Cardiac muscle cell (in vitro differentiated cells and primary cell): ENCODE data around the gene AKIP1. TPM values are rescaled to one million over a fixed set of nuclear protein-coding genes. Genes with fewer than 3 reads are reported as not detected.
"Not testable (repeated sequence)": the region's sequence is repeated elsewhere in the genome, so short reads cannot be mapped to it uniquely, and the experiment has no call there.

Experiments
- DNase-seq, 2 donors: peaks; one replicate each; pipeline versions ENCODE4 v3.0.0 to v3.0.0-alpha.2; 2010 to 2017; ENCODE audit warnings: low read depth in 1 of 2, low spot score in 1 of 2
- H3K27ac ChIP-seq: fragments of 200-600 bp; sonication (generic); 2 replicates; pipeline ENCODE4 v1.5.1; 2016
- H3K27me3 ChIP-seq: fragments of 200-600 bp; sonication (generic); 2 replicates; pipeline ENCODE4 v1.6.0; 2016; ENCODE audit warnings: control low read depth
- H3K36me3 ChIP-seq: fragments of 200-600 bp; sonication (generic); 2 replicates; pipeline ENCODE4 v1.5.1; 2016; ENCODE audit warnings: control low read depth
- H3K4me1 ChIP-seq: fragments of 200-600 bp; sonication (generic); 2 replicates; pipeline ENCODE4 v1.8.1; 2017; ENCODE audit warnings: low read depth, mild to moderate bottlenecking, mixed run types
- H3K4me3 ChIP-seq: fragments of 200-600 bp; sonication (generic); 2 replicates; pipeline ENCODE4 v1.5.1; 2016; ENCODE audit warnings: mild to moderate bottlenecking
- H3K9me3 ChIP-seq: fragments of 200-600 bp; sonication (generic); 2 replicates; pipeline ENCODE4 v1.5.1; 2017; ENCODE audit warnings: low read depth, mild to moderate bottlenecking, control low read depth
- CTCF ChIP-seq: IDR thresholded peaks from 2 replicates; pipeline ENCODE4 v1.5.1; 2012; ENCODE audit warnings: low read depth, mild to moderate bottlenecking, low read length
- polyA plus RNA-seq: library from polyadenylated mRNA; unstranded; fragments of >200 nt; fragmentation: Nextera tagmentation; extraction: Ambion mirVana; gene quantifications from 2 replicates; pipeline ENCODE4 v1.2.1, GENCODE V29; 2016
- total RNA-seq: library from RNA; depleted of rRNA; stranded (reverse); fragments of >200 nt; gene quantifications from 2 replicates; pipeline ENCODE4 v1.2.3, GENCODE V29; 2016

AKIP1 gene
- total and polyA plus RNA-seq, 2 experiments from 2014 or later = 26.2 to 51.1 TPM

GRCh38 chr11:8870411-8871170, 40.4 kb upstream of the AKIP1 start:
- no peak for TF ChIP-seq CTCF
- Histone ChIP-seq H3K27ac (peak overlapping the region; percentile 91), H3K9me3 (no peaks in the 10 kb centered on the region)

DNA sequence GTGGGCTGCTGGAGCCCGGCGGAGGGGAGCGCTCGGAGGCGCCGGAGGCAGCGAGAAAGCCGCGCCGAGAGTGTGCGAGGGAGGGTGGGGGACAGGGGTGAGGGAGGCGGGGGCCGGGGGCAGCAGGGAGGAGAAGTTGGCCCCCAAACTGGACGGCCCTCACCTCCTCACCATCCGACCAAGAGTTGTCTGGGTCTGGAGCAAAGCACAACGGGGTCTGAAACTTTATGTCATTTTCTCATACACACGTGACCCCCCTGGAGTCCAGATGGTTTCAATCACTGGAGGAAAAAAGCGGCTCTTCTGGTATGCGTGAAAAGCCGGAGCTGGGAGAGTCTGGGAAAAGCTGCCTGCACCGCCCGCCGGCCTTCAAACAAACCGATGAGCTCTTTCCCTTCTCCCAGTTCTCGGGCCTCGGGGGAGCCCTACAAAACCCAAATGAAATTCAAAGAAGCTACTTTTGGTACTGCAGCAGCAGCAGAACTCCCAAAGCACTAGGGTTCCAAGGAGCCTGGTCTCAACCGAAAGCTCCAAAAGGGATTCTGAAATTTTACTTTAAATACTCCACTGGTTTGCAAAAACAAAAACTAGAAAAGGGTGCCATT, 39.7 kb upstream of the AKIP1 start:
- Histone ChIP-seq H3K27ac (peak overlapping the region; percentile 91), H3K4me1 (peaks cover 6% of the 10 kb centered on the region)
- TF ChIP-seq CTCF = no peak

More at GRCh38 chr11:8870411-8871170, 40.4 kb upstream of the AKIP1 start:
- peak overlapping the region; percentile 97 for H3K4me3 ChIP-seq
- H3K27me3 ChIP-seq = no peaks in the 10 kb centered on the region
- H3K4me1 ChIP-seq = peaks cover 6% of the 10 kb centered on the region
- DNase-seq = peak; percentile 79 to 81
- H3K36me3 ChIP-seq = no peaks in the 10 kb centered on the region

GRCh38 chr11:8871962-8872361, 39.0 kb upstream of the AKIP1 start:
- peak overlapping the region; percentile 91 for H3K27ac ChIP-seq
- no peak overlapping the region for H3K4me3 ChIP-seq
- H3K9me3 ChIP-seq = no peaks in the 10 kb centered on the region
- H3K36me3 ChIP-seq = no peaks in the 10 kb centered on the region
- no peak for DNase-seq
- H3K4me1 ChIP-seq = peaks cover 6% of the 10 kb centered on the region
- TF ChIP-seq CTCF = no peak
- H3K27me3 ChIP-seq = no peaks in the 10 kb centered on the region

More for the DNA sequence above, 39.7 kb upstream of the AKIP1 start:
- H3K27me3 ChIP-seq = no peaks in the 10 kb centered on the region
- peak overlapping the region; percentile 97 for H3K4me3 ChIP-seq
- no peaks in the 10 kb centered on the region for H3K36me3 ChIP-seq
- peak; percentile 89 to 96 for DNase-seq
- H3K9me3 ChIP-seq = no peaks in the 10 kb centered on the region

DNA sequence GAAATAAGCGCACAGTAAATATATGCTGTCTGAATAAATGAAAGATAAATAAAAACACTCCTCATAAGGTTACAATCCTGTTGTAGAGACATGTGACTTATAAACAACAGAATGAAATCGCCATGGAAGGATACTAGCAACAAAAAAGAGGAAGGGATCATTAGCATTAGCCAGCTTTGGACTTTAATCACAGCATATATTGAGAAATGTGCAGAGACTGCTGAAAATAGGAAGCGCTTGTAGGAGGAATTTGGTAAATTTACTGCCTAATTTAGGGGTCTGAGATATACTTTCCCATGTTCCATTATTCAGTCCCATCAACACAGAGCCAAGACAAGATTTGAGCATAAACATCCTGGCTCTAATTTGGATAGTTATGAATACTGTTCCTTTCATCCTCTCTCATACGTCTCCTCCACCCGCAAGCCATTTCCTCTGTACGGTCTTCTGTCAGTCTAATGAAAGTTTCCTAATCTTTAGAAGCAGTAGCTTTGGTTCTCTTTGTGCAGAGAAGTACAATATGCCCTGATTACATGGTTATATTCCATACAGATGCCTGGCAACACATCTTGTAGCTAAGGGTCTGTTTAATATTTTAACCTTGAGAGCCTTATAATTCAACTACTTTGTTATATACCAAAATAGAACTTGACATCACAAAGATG, 37.1 kb upstream of the AKIP1 start:
- H3K27ac ChIP-seq = no peak overlapping the region
- no peaks in the 10 kb centered on the region for H3K27me3 ChIP-seq
- TF ChIP-seq CTCF = no peak
- H3K36me3 ChIP-seq = no peaks in the 10 kb centered on the region
- no peaks in the 10 kb centered on the region for H3K9me3 ChIP-seq
- peak in 1 of 2 donors; percentile 35 for DNase-seq
- H3K4me1 ChIP-seq = peaks cover 6% of the 10 kb centered on the region
- no peak overlapping the region for H3K4me3 ChIP-seq

GRCh38 chr11:8878771-8879170, 32.2 kb upstream of the AKIP1 start:
- no peaks in the 10 kb centered on the region for H3K36me3 ChIP-seq
- H3K27me3 ChIP-seq = no peaks in the 10 kb centered on the region
- H3K4me1 ChIP-seq = no peaks in the 10 kb centered on the region
- H3K4me3 ChIP-seq = no peak overlapping the region
- no peak for TF ChIP-seq CTCF
- no peak overlapping the region for H3K27ac ChIP-seq
- H3K9me3 ChIP-seq = no peaks in the 10 kb centered on the region
- DNase-seq = no peak

DNA sequence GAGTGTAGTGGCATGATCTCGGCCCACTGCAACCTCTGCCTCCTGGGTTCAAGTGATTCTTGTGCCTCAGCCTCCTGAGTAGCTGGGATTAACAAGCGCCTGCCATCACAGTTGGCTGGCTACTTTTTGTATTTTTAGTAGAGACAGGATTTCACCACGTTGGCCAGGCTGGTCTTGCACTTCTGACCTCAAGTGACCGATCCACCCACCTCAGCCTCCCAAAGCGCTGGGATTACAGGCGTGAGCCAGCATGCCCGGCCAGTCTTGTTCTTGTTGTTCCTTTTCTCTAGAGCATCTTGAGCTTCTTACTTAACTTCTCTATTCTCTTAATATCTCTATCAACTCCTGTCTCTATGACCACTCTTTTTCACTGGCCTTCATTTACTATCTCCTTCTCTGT, 29.4 kb upstream of the AKIP1 start:
- H3K27me3 ChIP-seq, H3K4me1 ChIP-seq, DNase-seq, H3K4me3 ChIP-seq, H3K27ac ChIP-seq, H3K9me3 ChIP-seq, H3K36me3 ChIP-seq: not testable (repeated sequence)
